Stimulated activated CD8-positive, alpha-beta memory T cell treated with anti-CD3 and anti-CD28 coated beads, Interleukin-2, amount 100 ng/mL, for 1 hour (primary cell): ENCODE data around the gene PIK3R6.

ENCODE experiments used
- DNase-seq, 2 donors: peaks; one replicate each; pipeline ENCODE4 v3.0.0-alpha.2; 2020; ENCODE audit warnings: low read depth in 2 of 2

PIK3R6 gene

DNA sequence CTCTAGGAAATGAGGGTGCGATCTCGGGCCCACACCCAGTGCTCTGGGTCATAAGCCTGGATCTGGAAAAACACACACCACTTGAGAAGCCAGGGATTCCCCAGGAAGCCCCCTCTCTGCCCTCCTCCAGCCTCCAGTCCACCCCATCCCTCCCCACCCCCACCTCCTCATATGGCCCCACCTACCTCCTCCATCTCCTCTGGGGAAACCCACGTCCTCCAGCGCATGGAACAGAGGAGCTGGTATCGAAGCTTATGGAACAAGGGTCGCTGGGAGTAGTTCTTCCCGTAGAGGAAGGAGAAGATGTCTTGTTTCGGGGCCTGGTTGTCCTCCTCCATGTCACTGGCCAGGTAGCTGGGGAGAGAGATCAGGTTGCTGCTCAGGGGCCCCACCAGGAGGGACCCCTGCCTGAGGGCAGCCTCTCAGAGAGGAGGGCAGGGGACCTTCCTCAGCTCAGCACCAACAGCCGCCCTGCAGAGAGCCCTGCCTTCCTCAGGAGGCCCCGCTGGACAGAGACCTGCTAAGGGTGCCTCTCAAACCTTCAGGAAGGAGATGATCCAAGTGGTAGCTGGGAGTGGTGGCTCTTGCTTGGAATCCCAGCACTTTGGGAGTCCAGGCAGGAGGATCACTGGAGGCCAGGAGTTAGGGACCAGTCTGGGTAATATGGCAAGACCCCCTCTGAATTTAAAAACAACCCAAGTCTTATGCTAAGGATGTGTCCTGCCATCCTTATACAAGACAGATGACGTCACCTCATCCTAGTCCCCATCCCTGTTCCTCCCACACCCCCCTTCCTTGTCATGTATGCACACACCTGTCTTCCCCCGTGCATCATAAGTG lies 114.1 kb downstream of the PIK3R6 start:
- no peak for DNase-seq
